Osteoblast (primary cell): Measurements from ENCODE around the gene TFIP11. TPM values are rescaled to one million over a fixed set of nuclear protein-coding genes. Genes with fewer than 3 reads are reported as not detected.

ENCODE experiments used
- DNase-seq: peaks from one replicate; pipeline ENCODE4 v3.0.0; 2011; ENCODE audit warnings: low spot score, mixed read lengths; ENCODE audit not compliant: insufficient read length; ENCODE audit errors: missing footprints
- H2AFZ ChIP-seq: 2 replicates; pipeline ENCODE4 v1.6.0; 2011; ENCODE audit warnings: mild to moderate bottlenecking, low read length
- H3K27ac ChIP-seq: 2 replicates; pipeline ENCODE4 v1.5.1; 2011; ENCODE audit warnings: mild to moderate bottlenecking, low read depth, low read length, moderate library complexity
- H3K27me3 ChIP-seq: 2 replicates; pipeline ENCODE4 v1.6.0; 2012; ENCODE audit warnings: mild to moderate bottlenecking, control low read depth, inconsistent platforms, low read length, moderate library complexity; ENCODE audit not compliant: insufficient read depth
- H3K36me3 ChIP-seq: 2 replicates; pipeline ENCODE4 v1.5.1; 2011; ENCODE audit warnings: mild to moderate bottlenecking, low read length, control low read depth, moderate library complexity; ENCODE audit not compliant: insufficient read depth
- H3K4me1 ChIP-seq: 2 replicates; pipeline ENCODE4 v1.5.1; 2011; ENCODE audit warnings: mild to moderate bottlenecking, low read length, control low read depth, moderate library complexity; ENCODE audit not compliant: insufficient read depth
- H3K4me2 ChIP-seq: 2 replicates; pipeline ENCODE4 v1.6.0; 2011; ENCODE audit warnings: mild to moderate bottlenecking, low read length; ENCODE audit not compliant: insufficient read depth
- H3K4me3 ChIP-seq: fragments of 200-600 bp; sonication (generic); 3 replicates; pipeline ENCODE4 v1.5.1; 2012; ENCODE audit warnings: mild to moderate bottlenecking, low read length, inconsistent platforms; ENCODE audit not compliant: insufficient read depth
- H3K79me2 ChIP-seq: 2 replicates; pipeline ENCODE4 v1.6.0; 2012; ENCODE audit warnings: mild to moderate bottlenecking, low read length, control low read depth, inconsistent platforms; ENCODE audit not compliant: insufficient read depth
- H3K9me3 ChIP-seq: 2 replicates; pipeline ENCODE4 v1.5.1; 2011; ENCODE audit warnings: low read depth, low read length, control low read depth
- H4K20me1 ChIP-seq: 2 replicates; pipeline ENCODE4 v1.6.0; 2012; ENCODE audit warnings: mild to moderate bottlenecking, low read length, control low read depth; ENCODE audit not compliant: insufficient read depth
- CTCF ChIP-seq: IDR thresholded peaks from 2 replicates; pipeline ENCODE4 v1.5.1; 2011; ENCODE audit warnings: mild to moderate bottlenecking, low read depth, low read length, moderate library complexity; ENCODE audit errors: extremely low read depth
- total RNA-seq: library from RNA; depleted of rRNA; stranded (reverse); fragments of >200 nt; gene quantifications from 2 replicates; pipeline ENCODE4 v1.2.3, GENCODE V29; 2012

TFIP11 gene
- total RNA-seq, 1 donor = 34.7 TPM

- H3K79me2 ChIP-seq = peaks cover 4% of the 10 kb centered on the region
- H4K20me1 ChIP-seq = no peaks in the 10 kb centered on the region
- no peak for TF ChIP-seq CTCF
- no peak overlapping the region for H3K4me3 ChIP-seq
- peak overlapping the region; percentile 48 for H3K27ac ChIP-seq
- H3K27me3 ChIP-seq = no peaks in the 10 kb centered on the region
- H3K36me3 ChIP-seq = peaks cover 59% of the 10 kb centered on the region
- DNase-seq = no peak
- no peaks in the 10 kb centered on the region for H3K9me3 ChIP-seq
- H2AFZ ChIP-seq = no peak overlapping the region
- H3K4me1 ChIP-seq = peaks cover 14% of the 10 kb centered on the region
- peak overlapping the region; percentile 8 for H3K4me2 ChIP-seq
These were observed 41.5 kb downstream of the TFIP11 start for GRCh38 chr22:26470807-26471206.

GRCh38 chr22:26466196-26466595 is 46.1 kb downstream of the TFIP11 start:
- no peaks in the 10 kb centered on the region for H3K27me3 ChIP-seq
- H3K4me1 ChIP-seq = peaks cover 8% of the 10 kb centered on the region
- no peak overlapping the region for H2AFZ ChIP-seq
- no peaks in the 10 kb centered on the region for H3K9me3 ChIP-seq
- no peak for TF ChIP-seq CTCF
- H4K20me1 ChIP-seq = peaks cover 7% of the 10 kb centered on the region
- H3K36me3 ChIP-seq = peaks cover 68% of the 10 kb centered on the region
- peaks cover 2% of the 10 kb centered on the region for H3K79me2 ChIP-seq
- no peak overlapping the region for H3K4me2 ChIP-seq
- DNase-seq = peak; percentile 82
- H3K4me3 ChIP-seq = no peak overlapping the region
- no peak overlapping the region for H3K27ac ChIP-seq

DNA sequence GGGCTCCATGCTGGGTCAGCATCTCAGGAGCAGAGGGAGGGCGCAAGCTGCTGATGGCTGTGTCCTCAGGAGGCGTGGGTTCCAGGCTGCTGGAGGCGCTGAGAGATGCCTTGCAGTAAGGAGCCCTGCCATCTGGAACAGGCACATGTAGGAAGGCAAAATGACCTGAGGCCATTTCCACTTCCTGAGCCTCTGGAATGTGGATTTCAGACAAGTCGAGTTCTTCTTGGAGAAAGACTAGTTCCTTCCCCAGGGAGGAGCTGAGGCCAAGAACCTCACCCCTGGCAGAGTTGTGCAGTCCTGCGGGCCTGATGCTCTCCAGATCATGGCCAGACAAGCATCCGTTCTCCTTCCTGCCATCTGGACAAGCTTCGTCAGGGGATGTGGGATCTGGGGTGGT is 48.0 kb downstream of the TFIP11 start:
- TF ChIP-seq CTCF = no peak
- H3K36me3 ChIP-seq = peaks cover 53% of the 10 kb centered on the region

GRCh38 chr22:26463688-26464087 is 48.6 kb downstream of the TFIP11 start:
- Histone ChIP-seq H3K36me3 (peaks cover 51% of the 10 kb centered on the region), H3K27ac (no peak overlapping the region)
- DNase-seq = no peak

More for the DNA sequence above, 48.0 kb downstream of the TFIP11 start:
- Histone ChIP-seq H3K79me2 (peaks cover 13% of the 10 kb centered on the region), H3K4me3 (no peak overlapping the region), H3K4me1 (peaks cover 8% of the 10 kb centered on the region), H3K4me2 (no peak overlapping the region), H3K27ac (no peak overlapping the region), H4K20me1 (peaks cover 10% of the 10 kb centered on the region), H2AFZ (no peak overlapping the region), H3K27me3 (no peaks in the 10 kb centered on the region), H3K9me3 (no peaks in the 10 kb centered on the region)
- no peak for DNase-seq

More at GRCh38 chr22:26463688-26464087, 48.6 kb downstream of the TFIP11 start:
- H2AFZ ChIP-seq = no peak overlapping the region
- no peak overlapping the region for H3K4me2 ChIP-seq
- peaks cover 8% of the 10 kb centered on the region for H3K4me1 ChIP-seq
- no peaks in the 10 kb centered on the region for H3K9me3 ChIP-seq
- no peak for TF ChIP-seq CTCF
- H3K79me2 ChIP-seq = peaks cover 17% of the 10 kb centered on the region
- no peak overlapping the region for H3K4me3 ChIP-seq
- no peaks in the 10 kb centered on the region for H3K27me3 ChIP-seq
- peaks cover 10% of the 10 kb centered on the region for H4K20me1 ChIP-seq
